Endothelial cell of umbilical vein (primary cell): ENCODE measurements around the gene RPH3AL. TPM values are rescaled to one million over a fixed set of nuclear protein-coding genes. Genes with fewer than 3 reads are reported as not detected.

ENCODE experiments used
- BruUV-seq: library from RNA; stranded (reverse); fragments of 400-500 nt; replicated peaks from 2 replicates; lab custom pipeline; 2021; lab: Mats Ljungman, UMichigan
- CTCF ChIA-PET: fragments of 300-600, 350-600 bp; sonication (Branson Sonifier 250); formaldehyde crosslinking; loops from one replicate; lab custom pipeline; 2021; ENCODE audit warnings: antibody characterized with exemption, inconsistent platforms; lab: Charles Lee
- POLR2A ChIA-PET: fragments of 300-600, 350-600 bp; sonication (Branson Sonifier 250); formaldehyde crosslinking; loops from one replicate; lab custom pipeline; 2021; ENCODE audit warnings: antibody characterized with exemption, inconsistent platforms; lab: Charles Lee
- DNase-seq: peaks from one replicate; pipeline ENCODE4 v3.0.0-alpha.2; 2011; ENCODE audit warnings: low read depth, low spot score
- FAIRE-seq: peaks from 2 replicates; lab custom pipeline; 2011; peaks lifted over from hg19 to GRCh38; lab: Jason Lieb, UNC
- H2AFZ ChIP-seq: 2 replicates; pipeline ENCODE4 v1.6.0; 2012; ENCODE audit warnings: low read depth, low read length, control low read depth, inconsistent platforms
- H3K27ac ChIP-seq: 2 replicates; pipeline ENCODE4 v1.5.1; 2011; ENCODE audit warnings: low read depth, mild to moderate bottlenecking, control low read depth, low read length, moderate library complexity; ENCODE audit not compliant: insufficient read depth
- H3K27me3 ChIP-seq, 2 experiments: 2 replicates each; pipeline versions ENCODE4 v1.6.0 to v1.6.1; 2011; ENCODE audit warnings: low read length in 2 of 2, mixed read lengths in 1 of 2; ENCODE audit not compliant: control insufficient read depth in 2 of 2, insufficient read depth in 2 of 2
- H3K36me3 ChIP-seq, 2 experiments: 2 replicates in 1 of 2; 3 replicates in 1 of 2; pipeline ENCODE4 v1.5.1; 2011; ENCODE audit warnings: low read length in 2 of 2, mild to moderate bottlenecking in 1 of 2, moderate library complexity in 1 of 2; ENCODE audit not compliant: control insufficient read depth in 2 of 2, insufficient read depth in 2 of 2; ENCODE audit errors: extremely low read depth in 1 of 2
- H3K4me1 ChIP-seq: 3 replicates; pipeline ENCODE4 v1.5.1; 2011; ENCODE audit warnings: mild to moderate bottlenecking, low read length; ENCODE audit not compliant: control insufficient read depth, insufficient read depth; ENCODE audit errors: extremely low read depth
- H3K4me2 ChIP-seq: 2 replicates; pipeline ENCODE4 v1.6.1; 2011; ENCODE audit warnings: low read length, control low read depth, mixed read lengths; ENCODE audit not compliant: insufficient read depth
- H3K4me3 ChIP-seq, 3 experiments: fragments of 200-600 bp in 1 of 3; sonication (generic), shearing (Covaris generic) in 1 of 3; replicated peaks in 1 of 3; 2 replicates each; pipeline ENCODE4 v1.5.1; 2011 to 2016; ENCODE audit warnings: control low read depth in 3 of 3, low read length in 3 of 3, mild to moderate bottlenecking in 2 of 3, inconsistent platforms in 1 of 3, low read depth in 1 of 3, moderate library complexity in 1 of 3; ENCODE audit not compliant: insufficient read depth in 1 of 3
- H3K79me2 ChIP-seq: 2 replicates; pipeline ENCODE4 v1.6.0; 2012; ENCODE audit warnings: low read length, inconsistent platforms; ENCODE audit not compliant: control insufficient read depth, insufficient read depth
- H3K9ac ChIP-seq: replicated peaks from 2 replicates; pipeline ENCODE3; 2011; ENCODE audit warnings: low read length, control low read depth; ENCODE audit not compliant: insufficient read depth; ENCODE audit errors: extremely low read depth
- H3K9me1 ChIP-seq: replicated peaks from 3 replicates; pipeline ENCODE4 v1.6.0; 2011; ENCODE audit warnings: mild to moderate bottlenecking, low read length; ENCODE audit not compliant: control insufficient read depth, insufficient read depth; ENCODE audit errors: extremely low read depth
- H3K9me3 ChIP-seq: replicated peaks from 2 replicates; pipeline ENCODE4 v1.5.1; 2012; ENCODE audit warnings: low read length, inconsistent platforms; ENCODE audit not compliant: control insufficient read depth, insufficient read depth
- H4K20me1 ChIP-seq: replicated peaks from 2 replicates; pipeline ENCODE3; 2011; ENCODE audit warnings: mild to moderate bottlenecking, low read length; ENCODE audit not compliant: control insufficient read depth, insufficient read depth; ENCODE audit errors: extremely low read depth
- GATA2 ChIP-seq: IDR thresholded peaks from 2 replicates; pipeline ENCODE4 v1.7.0; 2011; ENCODE audit warnings: low read depth, mild to moderate bottlenecking, moderate library complexity, mixed read lengths, low read length; ENCODE audit not compliant: insufficient read length, insufficient read depth
- JUN ChIP-seq: IDR thresholded peaks from 2 replicates; pipeline ENCODE4 v1.6.1; 2011; ENCODE audit warnings: borderline replicate concordance, low read depth; ENCODE audit not compliant: insufficient read length, insufficient read depth
- MYC ChIP-seq: IDR thresholded peaks from one replicate; pipeline ENCODE4 v1.6.1; 2011; ENCODE audit warnings: mild to moderate bottlenecking, low read depth, low read length
- POLR2A ChIP-seq: IDR thresholded peaks from 2 replicates; pipeline ENCODE4 v1.6.1; 2012; ENCODE audit warnings: low read depth, mild to moderate bottlenecking, control low read depth, low read length
- POLR2AphosphoS5 ChIP-seq: IDR thresholded peaks from 2 replicates; pipeline ENCODE4 v1.6.1; 2012; ENCODE audit warnings: low read depth, mild to moderate bottlenecking, control low read depth, low read length, moderate library complexity; ENCODE audit not compliant: insufficient read depth
- dilution Hi-C: fragments of 300-500 bp; cut with MboI; formaldehyde crosslinking; loops from one replicate; pipeline ENCODE4 v1.15.0; 2019; ENCODE audit warnings: low sequenced_read_pairs; ENCODE audit not compliant: extremely low pct_ligation_motif_present
- intact Hi-C: fragments of 100-400 bp; cut with micrococcal nuclease; formaldehyde crosslinking; loops from one replicate; pipeline ENCODE4 v1.10.0; 2022
- polyA plus RNA-seq, 4 experiments: library from polyadenylated mRNA; depleted of rRNA in 3 of 4; stranded (reverse) in 3 of 4; unstranded in 1 of 4; fragments of >200 nt; gene quantifications; 2 replicates each; pipeline versions ENCODE4 v1.2.1 to v1.2.3, GENCODE V29; 2011 to 2012; ENCODE audit warnings: missing spikeins in 1 of 4
- total RNA-seq: library from RNA; stranded (reverse); gene quantifications from 2 replicates; pipeline ENCODE4 v1.2.3, GENCODE V29; 2021
- TF ChIP-seq, protein P1 (sequence below), 2 donors: IDR thresholded peaks; 1 replicate in 1 of 2; 2 replicates in 1 of 2; pipeline ENCODE4 v1.5.1; 2011; ENCODE audit warnings: low read length in 2 of 2, mild to moderate bottlenecking in 2 of 2, moderate library complexity in 2 of 2, control low read depth in 1 of 2, inconsistent platforms in 1 of 2, low read depth in 1 of 2; ENCODE audit not compliant: insufficient read depth in 1 of 2; ENCODE audit errors: extremely low read depth in 1 of 2

Gene RPH3AL
- total and polyA plus RNA-seq, 2 donors (not counting 3 experiments of a cell fraction or from before 2014, with no cell fraction given) = 4.1 to 7.0 TPM

GRCh38 chr17:382644-383533 lies 30.3 kb upstream of the RPH3AL start:
- BruUV-seq = no TSS peak
- H3K4me2 ChIP-seq = no peak overlapping the region
- no peak for FAIRE-seq
- H3K9me1 ChIP-seq = no peaks in the 10 kb centered on the region
- dilution Hi-C loops = no loop called here
- H3K9ac ChIP-seq = no peak overlapping the region
- intact Hi-C loops = no loop called here
- H3K27ac ChIP-seq = no peak overlapping the region
- no peaks in the 10 kb centered on the region for H3K9me3 ChIP-seq
- no peak overlapping the region for H2AFZ ChIP-seq
- no peak overlapping the region for H3K4me3 ChIP-seq
- POLR2A ChIA-PET = no interaction called here
- no peaks in the 10 kb centered on the region for H4K20me1 ChIP-seq
- peaks cover 5% of the 10 kb centered on the region for H3K4me1 ChIP-seq
- CTCF ChIA-PET = interaction anchor here (1.3 kb wide), 1 partner anchor 29 kb away, joined by 3 read pairs; no protein-coding TSS in a partner anchor
- no peaks in the 10 kb centered on the region for H3K79me2 ChIP-seq
- TF ChIP-seq JUN (no peak), GATA2 (no peak), POLR2AphosphoS5 (no peak), POLR2A (no peak), MYC (no peak)
- TF ChIP-seq, protein P1, sequence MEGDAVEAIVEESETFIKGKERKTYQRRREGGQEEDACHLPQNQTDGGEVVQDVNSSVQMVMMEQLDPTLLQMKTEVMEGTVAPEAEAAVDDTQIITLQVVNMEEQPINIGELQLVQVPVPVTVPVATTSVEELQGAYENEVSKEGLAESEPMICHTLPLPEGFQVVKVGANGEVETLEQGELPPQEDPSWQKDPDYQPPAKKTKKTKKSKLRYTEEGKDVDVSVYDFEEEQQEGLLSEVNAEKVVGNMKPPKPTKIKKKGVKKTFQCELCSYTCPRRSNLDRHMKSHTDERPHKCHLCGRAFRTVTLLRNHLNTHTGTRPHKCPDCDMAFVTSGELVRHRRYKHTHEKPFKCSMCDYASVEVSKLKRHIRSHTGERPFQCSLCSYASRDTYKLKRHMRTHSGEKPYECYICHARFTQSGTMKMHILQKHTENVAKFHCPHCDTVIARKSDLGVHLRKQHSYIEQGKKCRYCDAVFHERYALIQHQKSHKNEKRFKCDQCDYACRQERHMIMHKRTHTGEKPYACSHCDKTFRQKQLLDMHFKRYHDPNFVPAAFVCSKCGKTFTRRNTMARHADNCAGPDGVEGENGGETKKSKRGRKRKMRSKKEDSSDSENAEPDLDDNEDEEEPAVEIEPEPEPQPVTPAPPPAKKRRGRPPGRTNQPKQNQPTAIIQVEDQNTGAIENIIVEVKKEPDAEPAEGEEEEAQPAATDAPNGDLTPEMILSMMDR (IDR thresholded peaks at IDR 0.05; ENCODE audit: extremely low read depth in 1 of 2, insufficient read depth in 1 of 2, low read depth in 1 of 2, low read length in 2 of 2) = no peak
- peaks cover 0 to 2% of the 10 kb centered on the region in 2 experiments for H3K27me3 ChIP-seq
- DNase-seq = no peak
- no peaks in the 10 kb centered on the region for H3K36me3 ChIP-seq
